Jurkat, Clone E6-1 (cell line): ENCODE data around the gene ROR1.
"Not testable (repeated sequence)": the region's sequence is repeated elsewhere in the genome, so short reads cannot be mapped to it uniquely, and the experiment has no call there.

ENCODE experiments used
- DNase-seq: peaks from one replicate; pipeline ENCODE4 v3.0.0-alpha.2; 2011; ENCODE audit warnings: low read depth, low spot score
- H3K4me3 ChIP-seq: 2 replicates; pipeline ENCODE4 v1.5.1; 2011; ENCODE audit warnings: mild to moderate bottlenecking, low read length, control low read depth, moderate library complexity

The ROR1 gene

DNA sequence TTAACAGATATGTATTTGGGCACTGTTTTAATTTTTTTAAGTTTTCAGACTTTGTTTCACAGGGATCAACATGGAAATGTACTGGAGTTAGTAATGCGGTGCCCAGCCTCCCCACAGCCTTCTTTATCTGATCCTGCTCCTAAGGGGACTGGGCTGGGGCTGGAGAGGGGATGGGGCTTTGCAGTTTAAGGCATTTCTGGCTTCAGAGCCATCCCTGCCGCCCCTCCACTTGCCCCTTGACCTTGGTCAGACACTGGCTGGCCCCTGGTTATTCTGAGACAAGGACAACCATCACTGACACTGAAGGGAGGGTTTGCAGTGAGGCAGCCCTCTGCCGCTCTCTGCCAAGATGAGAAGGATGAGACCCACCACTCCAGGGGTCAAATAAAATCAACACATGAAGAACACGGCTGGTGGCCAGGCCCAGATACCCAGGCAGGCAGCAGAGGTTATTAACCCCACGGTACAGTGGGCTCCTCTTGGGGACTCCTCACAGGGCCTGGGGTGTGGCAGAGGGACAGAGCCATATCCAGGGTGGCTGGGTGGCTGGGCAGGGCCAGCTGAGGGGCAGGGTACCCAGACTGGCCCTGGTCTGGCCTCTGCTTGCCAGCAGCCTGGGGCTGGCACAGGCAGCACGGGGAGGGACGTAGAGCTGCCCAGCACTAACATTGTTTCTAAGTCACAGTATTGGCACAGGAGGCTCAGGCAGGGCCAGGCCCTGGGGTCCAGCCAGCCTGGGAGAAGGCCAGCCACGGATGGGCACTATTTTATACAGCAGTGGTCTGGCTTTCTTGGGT, 422.5 kb downstream of the ROR1 start:
- H3K4me3 ChIP-seq: no peak overlapping the region
- DNase-seq: no peak

- H3K4me3 ChIP-seq: no peak overlapping the region
- DNase-seq: no peak
Measured at GRCh38 chr1:64197076-64197475, 423.3 kb downstream of the ROR1 start.

DNA sequence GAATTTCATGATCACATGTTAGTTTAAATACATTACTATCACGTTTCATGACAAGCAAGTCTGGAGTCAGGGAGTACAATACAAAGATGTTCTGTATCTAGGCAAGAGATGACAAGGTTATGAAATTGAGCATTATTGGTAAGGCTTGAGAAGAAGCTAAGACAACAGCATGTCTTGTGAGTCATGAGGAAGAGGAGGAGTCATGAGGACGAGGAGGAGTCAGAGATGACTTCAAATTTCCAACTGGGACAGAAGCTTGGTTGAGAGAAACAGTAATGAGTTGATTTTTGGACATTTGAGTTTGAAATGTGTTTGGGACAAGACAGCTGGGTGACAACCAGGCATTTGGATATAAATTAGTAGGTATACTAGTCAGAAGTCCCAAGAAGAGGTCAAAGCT, 425.3 kb downstream of the ROR1 start:
- no peak overlapping the region for H3K4me3 ChIP-seq
- DNase-seq: no peak

GRCh38 chr1:64200064-64200463, 426.2 kb downstream of the ROR1 start:
- DNase-seq: no peak
- no peak overlapping the region for H3K4me3 ChIP-seq

DNA sequence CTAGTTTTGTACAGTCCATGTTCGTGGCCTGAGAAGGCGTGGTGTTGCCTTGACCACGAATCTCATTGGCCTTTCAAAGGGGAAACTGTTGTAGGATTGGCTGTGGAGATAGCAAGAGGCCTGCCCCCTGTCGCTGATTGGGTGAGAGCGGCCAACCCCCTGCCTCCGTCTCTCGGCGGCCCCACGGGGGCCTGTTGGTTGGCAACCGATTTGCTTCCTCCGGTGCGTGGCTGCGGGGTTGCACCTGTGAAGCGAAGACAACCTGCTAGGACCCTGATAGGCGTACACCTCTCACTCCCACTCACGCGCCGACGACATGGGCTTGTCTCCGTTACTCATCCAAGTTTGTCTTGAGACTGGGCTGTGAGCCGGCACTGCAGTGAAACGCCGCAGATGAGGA, 429.6 kb downstream of the ROR1 start, which contains the start of gene UBE2U:
TSS of gene UBE2U (plus strand) at position 204 of the 400 bp plus-strand sequence. CDS start 428 bp downstream, outside the sequence.
- no peak within 1 kb of the TSS for H3K4me3 ChIP-seq
- no peak for DNase-seq

DNA sequence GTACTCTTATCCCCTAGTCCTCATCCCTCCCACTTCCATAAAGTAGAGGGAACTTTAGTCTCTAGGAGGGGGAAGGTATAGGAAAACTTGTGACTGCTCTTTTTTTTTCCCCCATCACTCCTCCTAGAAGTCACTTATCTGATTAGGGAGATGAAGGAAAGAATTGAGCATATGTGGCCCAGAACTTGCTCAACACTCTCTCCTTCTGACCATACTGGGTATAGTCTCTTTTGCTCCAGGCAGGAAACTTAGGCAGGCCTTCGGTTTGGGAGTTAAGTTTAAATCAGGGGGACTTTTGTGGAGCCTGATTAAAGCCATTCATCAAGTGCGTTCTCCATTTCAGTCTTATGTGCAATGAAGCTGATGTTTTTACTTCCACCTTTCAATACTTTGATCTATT, 435.4 kb downstream of the ROR1 start:
- H3K4me3 ChIP-seq: no peak overlapping the region
- DNase-seq: no peak

GRCh38 chr1:64212031-64212430, 438.2 kb downstream of the ROR1 start:
- DNase-seq: no peak
- H3K4me3 ChIP-seq: no peak overlapping the region

- no peak overlapping the region for H3K4me3 ChIP-seq
- no peak for DNase-seq
Measured at GRCh38 chr1:64215576-64215975, 441.8 kb downstream of the ROR1 start.

DNA sequence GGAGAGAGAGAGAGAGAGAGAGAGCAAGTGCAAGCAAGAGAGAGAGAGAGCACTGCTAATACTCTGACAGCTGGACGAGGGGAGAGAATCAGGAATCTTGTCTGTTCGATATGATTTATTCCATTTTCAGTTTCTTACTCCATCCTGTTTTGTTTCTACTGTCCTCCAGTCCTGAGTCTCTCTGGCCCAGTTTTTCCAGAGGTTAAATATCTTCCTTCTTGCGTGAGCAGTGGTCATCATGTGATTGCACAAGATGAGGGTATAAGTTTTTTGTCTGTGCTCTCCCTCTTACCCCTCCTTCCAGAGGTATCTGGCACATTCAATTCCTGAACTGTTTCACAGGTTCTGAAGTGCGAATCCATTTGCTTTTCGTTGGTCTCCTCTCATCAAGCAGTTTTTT, 446.4 kb downstream of the ROR1 start:
- DNase-seq: no peak
- no peak overlapping the region for H3K4me3 ChIP-seq

- no peak overlapping the region for H3K4me3 ChIP-seq
- no peak for DNase-seq
Measured at GRCh38 chr1:64223329-64224151, 449.7 kb downstream of the ROR1 start.

GRCh38 chr1:64224236-64224635, 450.4 kb downstream of the ROR1 start:
- not testable (repeated sequence) for H3K4me3 ChIP-seq, DNase-seq

- H3K4me3 ChIP-seq: no peak overlapping the region
Measured at GRCh38 chr1:64228167-64228957, 454.5 kb downstream of the ROR1 start.

GRCh38 chr1:64229307-64229706, 455.5 kb downstream of the ROR1 start:
- no peak overlapping the region for H3K4me3 ChIP-seq
- DNase-seq: no peak

More at GRCh38 chr1:64228167-64228957, 454.5 kb downstream of the ROR1 start:
- DNase-seq: no peak
